Measurements from ENCODE around the gene ANP32E.

GRCh38 chr1:150261367-150261766, 25.5 kb upstream of the ANP32E start:
- TF ChIP-seq, protein P1, sequence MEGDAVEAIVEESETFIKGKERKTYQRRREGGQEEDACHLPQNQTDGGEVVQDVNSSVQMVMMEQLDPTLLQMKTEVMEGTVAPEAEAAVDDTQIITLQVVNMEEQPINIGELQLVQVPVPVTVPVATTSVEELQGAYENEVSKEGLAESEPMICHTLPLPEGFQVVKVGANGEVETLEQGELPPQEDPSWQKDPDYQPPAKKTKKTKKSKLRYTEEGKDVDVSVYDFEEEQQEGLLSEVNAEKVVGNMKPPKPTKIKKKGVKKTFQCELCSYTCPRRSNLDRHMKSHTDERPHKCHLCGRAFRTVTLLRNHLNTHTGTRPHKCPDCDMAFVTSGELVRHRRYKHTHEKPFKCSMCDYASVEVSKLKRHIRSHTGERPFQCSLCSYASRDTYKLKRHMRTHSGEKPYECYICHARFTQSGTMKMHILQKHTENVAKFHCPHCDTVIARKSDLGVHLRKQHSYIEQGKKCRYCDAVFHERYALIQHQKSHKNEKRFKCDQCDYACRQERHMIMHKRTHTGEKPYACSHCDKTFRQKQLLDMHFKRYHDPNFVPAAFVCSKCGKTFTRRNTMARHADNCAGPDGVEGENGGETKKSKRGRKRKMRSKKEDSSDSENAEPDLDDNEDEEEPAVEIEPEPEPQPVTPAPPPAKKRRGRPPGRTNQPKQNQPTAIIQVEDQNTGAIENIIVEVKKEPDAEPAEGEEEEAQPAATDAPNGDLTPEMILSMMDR (conservative IDR thresholded peaks at IDR 0.05; ENCODE audit: low read depth, low read length), result no peak
- TF ChIP-seq BHLHE40 (IDR thresholded peaks at IDR 0.05; ENCODE audit: low read depth, low read length) (no peak), POLR2A (IDR thresholded peaks at IDR 0.05; ENCODE audit: low read depth, low read length) (no peak), CEBPB (IDR thresholded peaks at IDR 0.05; ENCODE audit: low read depth, low read length) (no peak), RFX5 (IDR thresholded peaks at IDR 0.05; ENCODE audit: low read depth, low read length) (no peak), ELK1 (IDR thresholded peaks at IDR 0.05; ENCODE audit: borderline replicate concordance, low read depth, low read length) (no peak), MAZ (IDR thresholded peaks at IDR 0.05; ENCODE audit: borderline replicate concordance, low read depth, low read length) (no peak), SMC3 (IDR thresholded peaks at IDR 0.05; ENCODE audit: low read depth, low read length) (no peak), MXI1 (IDR thresholded peaks at IDR 0.05; ENCODE audit: borderline replicate concordance, low read depth, low read length) (no peak), RAD21 (IDR thresholded peaks at IDR 0.05; ENCODE audit: low read length) (no peak), FOS (IDR thresholded peaks at IDR 0.05; ENCODE audit: low read depth, low read length) (no peak), CHD1 (IDR thresholded peaks at IDR 0.05; ENCODE audit: low read depth, low read length) (no peak), MAFK (IDR thresholded peaks at IDR 0.05; ENCODE audit: low read depth, low read length) (no peak)
- TF ChIP-seq, protein P2, sequence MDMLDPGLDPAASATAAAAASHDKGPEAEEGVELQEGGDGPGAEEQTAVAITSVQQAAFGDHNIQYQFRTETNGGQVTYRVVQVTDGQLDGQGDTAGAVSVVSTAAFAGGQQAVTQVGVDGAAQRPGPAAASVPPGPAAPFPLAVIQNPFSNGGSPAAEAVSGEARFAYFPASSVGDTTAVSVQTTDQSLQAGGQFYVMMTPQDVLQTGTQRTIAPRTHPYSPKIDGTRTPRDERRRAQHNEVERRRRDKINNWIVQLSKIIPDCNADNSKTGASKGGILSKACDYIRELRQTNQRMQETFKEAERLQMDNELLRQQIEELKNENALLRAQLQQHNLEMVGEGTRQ (IDR thresholded peaks at IDR 0.05; ENCODE audit: low read depth, low read length), result no peak

All from IMR-90 (cell line).